GM10266 (cell line): ENCODE data around the gene TSPAN14.

ENCODE experiments used
- DNase-seq: peaks from one replicate; pipeline ENCODE4 v3.0.0; 2012; ENCODE audit errors: extremely low spot score
- CTCF ChIP-seq: IDR thresholded peaks from 2 replicates; pipeline ENCODE4 v1.5.1; 2012; ENCODE audit warnings: mild to moderate bottlenecking, low read depth; ENCODE audit not compliant: control insufficient read depth, insufficient read depth; ENCODE audit errors: missing control alignments

The TSPAN14 gene

DNA sequence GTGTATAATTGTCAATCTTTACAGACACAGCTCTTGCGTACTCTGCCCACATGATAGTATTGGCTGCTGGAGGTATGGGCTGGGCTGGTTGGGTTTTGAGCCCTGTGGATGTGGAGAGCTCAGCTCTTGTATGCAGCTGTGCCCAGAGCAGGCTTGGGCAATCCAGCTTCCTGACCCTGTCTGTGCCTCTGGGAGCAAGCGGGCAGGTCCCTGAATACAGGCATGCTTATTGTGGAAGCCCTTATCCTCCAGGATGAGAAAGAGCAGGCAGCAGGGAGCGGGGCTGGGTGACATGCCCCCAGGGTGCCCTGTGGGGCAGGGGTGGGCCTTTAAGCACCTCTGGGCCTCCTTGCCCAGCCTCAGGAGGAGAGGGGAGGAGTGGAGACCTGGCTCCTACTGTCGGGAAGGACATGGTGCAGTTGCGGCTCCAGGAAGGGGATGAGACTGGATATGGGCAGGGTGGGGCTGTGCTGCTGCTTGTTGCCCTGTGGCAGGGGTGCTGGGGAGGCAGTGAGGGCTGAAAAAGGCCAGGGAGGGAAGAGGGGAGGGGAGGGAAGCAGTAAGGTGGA, 50.9 kb downstream of the TSPAN14 start:
- no peak for TF ChIP-seq CTCF
- no peak for DNase-seq

DNA sequence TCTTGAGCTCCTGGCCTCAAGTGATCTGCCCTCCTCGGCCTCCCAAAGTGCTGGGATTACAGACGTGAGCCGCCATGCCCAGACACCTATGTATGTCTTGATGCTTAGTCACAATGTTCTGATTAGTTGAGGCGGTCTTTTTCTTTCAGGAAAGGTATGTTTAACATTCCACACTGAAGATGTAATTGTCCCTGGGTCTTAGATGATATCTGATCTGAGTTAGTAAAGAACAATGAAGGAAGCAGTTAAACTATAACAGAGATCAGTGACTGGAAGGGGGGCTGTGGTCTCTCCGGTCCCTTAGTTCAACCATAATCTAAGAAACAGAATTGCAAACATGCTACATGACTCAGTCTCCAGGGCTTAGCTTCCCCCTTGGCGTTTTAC, 52.1 kb downstream of the TSPAN14 start:
- DNase-seq = no peak
- no peak for TF ChIP-seq CTCF

DNA sequence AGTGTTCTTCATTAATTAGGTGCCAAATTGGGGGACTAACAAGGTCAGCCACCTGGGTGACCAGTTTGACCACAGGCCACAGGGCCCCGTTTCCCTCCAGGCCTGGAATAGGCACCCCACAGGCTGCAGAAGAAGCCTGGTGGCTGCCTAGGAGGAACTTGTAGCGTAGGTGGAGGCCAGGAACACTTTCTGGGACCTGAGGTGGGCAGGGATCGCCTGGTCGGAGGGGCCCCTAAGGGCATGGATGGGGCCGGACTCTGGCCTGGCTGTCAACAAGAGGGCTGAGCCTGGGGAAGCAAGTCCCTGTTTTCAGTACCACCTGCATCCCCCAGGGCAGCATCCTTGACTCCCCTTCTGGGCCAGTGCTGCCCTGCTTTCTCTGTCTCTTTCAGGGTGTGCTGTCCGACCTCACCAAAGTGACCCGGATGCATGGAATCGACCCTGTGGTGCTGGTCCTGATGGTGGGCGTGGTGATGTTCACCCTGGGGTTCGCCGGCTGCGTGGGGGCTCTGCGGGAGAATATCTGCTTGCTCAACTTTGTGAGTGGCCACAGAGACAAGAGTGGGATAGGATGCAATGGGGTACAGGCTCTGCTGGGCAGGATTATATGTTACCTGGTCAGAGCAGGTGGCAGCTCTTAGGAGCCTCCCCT, 52.9 kb downstream of the TSPAN14 start:
- no peak for DNase-seq

GRCh38 chr10:80509108-80509402, 54.9 kb downstream of the TSPAN14 start:
- DNase-seq = no peak
- TF ChIP-seq CTCF = no peak

More for the DNA sequence above, 52.9 kb downstream of the TSPAN14 start:
- no peak for TF ChIP-seq CTCF

GRCh38 chr10:80509403-80510161, 55.5 kb downstream of the TSPAN14 start:
- no peak for DNase-seq
- no peak for TF ChIP-seq CTCF

DNA sequence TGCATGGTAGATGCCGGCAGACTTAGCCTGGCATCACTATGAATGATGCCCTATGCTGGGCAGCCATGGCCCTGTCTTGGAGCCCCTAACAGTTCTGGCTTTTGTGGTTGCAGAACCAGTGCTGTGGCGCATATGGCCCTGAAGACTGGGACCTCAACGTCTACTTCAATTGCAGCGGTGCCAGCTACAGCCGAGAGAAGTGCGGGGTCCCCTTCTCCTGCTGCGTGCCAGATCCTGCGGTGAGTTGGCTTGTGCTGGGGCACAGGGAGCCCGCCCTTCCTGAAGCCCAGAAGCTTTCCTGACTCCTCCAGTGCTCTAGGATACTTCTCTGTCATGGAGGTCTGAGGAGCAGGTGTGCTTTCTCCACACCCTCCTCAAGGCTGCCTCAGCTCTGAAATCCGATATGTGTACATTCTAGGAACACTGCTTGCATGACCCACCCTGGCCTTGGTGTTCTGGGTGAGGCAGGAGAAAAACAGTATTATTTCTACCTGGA, 58.0 kb downstream of the TSPAN14 start:
- no peak for TF ChIP-seq CTCF
- no peak for DNase-seq

GRCh38 chr10:80513106-80513505, 59.0 kb downstream of the TSPAN14 start:
- TF ChIP-seq CTCF = no peak
- DNase-seq = no peak
